Endothelial cell of umbilical vein (primary cell): ENCODE results near the gene TARBP2. TPM values are rescaled to one million over a fixed set of nuclear protein-coding genes. Genes with fewer than 3 reads are reported as not detected.

ENCODE experiments used
- Bru-seq: library from RNA; stranded (reverse); fragments of 400-500 nt; gene quantifications from one replicate; lab custom pipeline; 2021; lab: Mats Ljungman, UMichigan
- BruChase-seq, 2 experiments: library from RNA; stranded (reverse); fragments of 400-500 nt; gene quantifications; one replicate each; lab custom pipeline; 2021; lab: Mats Ljungman, UMichigan
- BruUV-seq: library from RNA; stranded (reverse); fragments of 400-500 nt; replicated peaks from 2 replicates; lab custom pipeline; 2021; lab: Mats Ljungman, UMichigan
- CTCF ChIA-PET: fragments of 300-600, 350-600 bp; sonication (Branson Sonifier 250); formaldehyde crosslinking; loops from one replicate; lab custom pipeline; 2021; ENCODE audit warnings: antibody characterized with exemption, inconsistent platforms; lab: Charles Lee
- POLR2A ChIA-PET: fragments of 300-600, 350-600 bp; sonication (Branson Sonifier 250); formaldehyde crosslinking; loops from one replicate; lab custom pipeline; 2021; ENCODE audit warnings: antibody characterized with exemption, inconsistent platforms; lab: Charles Lee
- DNase-seq: peaks from one replicate; pipeline ENCODE4 v3.0.0-alpha.2; 2011; ENCODE audit warnings: low read depth, low spot score
- FAIRE-seq: peaks from 2 replicates; lab custom pipeline; 2011; peaks lifted over from hg19 to GRCh38; lab: Jason Lieb, UNC
- H2AFZ ChIP-seq: 2 replicates; pipeline ENCODE4 v1.6.0; 2012; ENCODE audit warnings: low read depth, low read length, control low read depth, inconsistent platforms
- H3K27ac ChIP-seq: 2 replicates; pipeline ENCODE4 v1.5.1; 2011; ENCODE audit warnings: low read depth, mild to moderate bottlenecking, control low read depth, low read length, moderate library complexity; ENCODE audit not compliant: insufficient read depth
- H3K27me3 ChIP-seq, 2 experiments: 2 replicates each; pipeline versions ENCODE4 v1.6.0 to v1.6.1; 2011; ENCODE audit warnings: low read length in 2 of 2, mixed read lengths in 1 of 2; ENCODE audit not compliant: control insufficient read depth in 2 of 2, insufficient read depth in 2 of 2
- H3K36me3 ChIP-seq, 2 experiments: 2 replicates in 1 of 2; 3 replicates in 1 of 2; pipeline ENCODE4 v1.5.1; 2011; ENCODE audit warnings: low read length in 2 of 2, mild to moderate bottlenecking in 1 of 2, moderate library complexity in 1 of 2; ENCODE audit not compliant: control insufficient read depth in 2 of 2, insufficient read depth in 2 of 2; ENCODE audit errors: extremely low read depth in 1 of 2
- H3K4me1 ChIP-seq: 3 replicates; pipeline ENCODE4 v1.5.1; 2011; ENCODE audit warnings: mild to moderate bottlenecking, low read length; ENCODE audit not compliant: control insufficient read depth, insufficient read depth; ENCODE audit errors: extremely low read depth
- H3K4me2 ChIP-seq: 2 replicates; pipeline ENCODE4 v1.6.1; 2011; ENCODE audit warnings: low read length, control low read depth, mixed read lengths; ENCODE audit not compliant: insufficient read depth
- H3K4me3 ChIP-seq, 3 experiments: fragments of 200-600 bp in 1 of 3; sonication (generic), shearing (Covaris generic) in 1 of 3; replicated peaks in 1 of 3; 2 replicates each; pipeline ENCODE4 v1.5.1; 2011 to 2016; ENCODE audit warnings: control low read depth in 3 of 3, low read length in 3 of 3, mild to moderate bottlenecking in 2 of 3, inconsistent platforms in 1 of 3, low read depth in 1 of 3, moderate library complexity in 1 of 3; ENCODE audit not compliant: insufficient read depth in 1 of 3
- H3K79me2 ChIP-seq: 2 replicates; pipeline ENCODE4 v1.6.0; 2012; ENCODE audit warnings: low read length, inconsistent platforms; ENCODE audit not compliant: control insufficient read depth, insufficient read depth
- H3K9ac ChIP-seq: replicated peaks from 2 replicates; pipeline ENCODE3; 2011; ENCODE audit warnings: low read length, control low read depth; ENCODE audit not compliant: insufficient read depth; ENCODE audit errors: extremely low read depth
- H3K9me1 ChIP-seq: replicated peaks from 3 replicates; pipeline ENCODE4 v1.6.0; 2011; ENCODE audit warnings: mild to moderate bottlenecking, low read length; ENCODE audit not compliant: control insufficient read depth, insufficient read depth; ENCODE audit errors: extremely low read depth
- H3K9me3 ChIP-seq: replicated peaks from 2 replicates; pipeline ENCODE4 v1.5.1; 2012; ENCODE audit warnings: low read length, inconsistent platforms; ENCODE audit not compliant: control insufficient read depth, insufficient read depth
- H4K20me1 ChIP-seq: replicated peaks from 2 replicates; pipeline ENCODE3; 2011; ENCODE audit warnings: mild to moderate bottlenecking, low read length; ENCODE audit not compliant: control insufficient read depth, insufficient read depth; ENCODE audit errors: extremely low read depth
- EZH2 ChIP-seq: IDR thresholded peaks from 2 replicates; pipeline ENCODE4 v1.6.1; 2012; ENCODE audit warnings: borderline replicate concordance, low read depth, mild to moderate bottlenecking, moderate library complexity, low read length, inconsistent platforms; ENCODE audit not compliant: severe bottlenecking
- FOS ChIP-seq: IDR thresholded peaks from 2 replicates; pipeline ENCODE4 v1.6.1; 2011; ENCODE audit warnings: mild to moderate bottlenecking, low read length, moderate library complexity, borderline replicate concordance; ENCODE audit not compliant: insufficient read depth
- GATA2 ChIP-seq: IDR thresholded peaks from 2 replicates; pipeline ENCODE4 v1.7.0; 2011; ENCODE audit warnings: low read depth, mild to moderate bottlenecking, moderate library complexity, mixed read lengths, low read length; ENCODE audit not compliant: insufficient read length, insufficient read depth
- JUN ChIP-seq: IDR thresholded peaks from 2 replicates; pipeline ENCODE4 v1.6.1; 2011; ENCODE audit warnings: borderline replicate concordance, low read depth; ENCODE audit not compliant: insufficient read length, insufficient read depth
- MYC ChIP-seq: IDR thresholded peaks from one replicate; pipeline ENCODE4 v1.6.1; 2011; ENCODE audit warnings: mild to moderate bottlenecking, low read depth, low read length
- POLR2A ChIP-seq: IDR thresholded peaks from 2 replicates; pipeline ENCODE4 v1.6.1; 2012; ENCODE audit warnings: low read depth, mild to moderate bottlenecking, control low read depth, low read length
- POLR2AphosphoS5 ChIP-seq: IDR thresholded peaks from 2 replicates; pipeline ENCODE4 v1.6.1; 2012; ENCODE audit warnings: low read depth, mild to moderate bottlenecking, control low read depth, low read length, moderate library complexity; ENCODE audit not compliant: insufficient read depth
- dilution Hi-C: fragments of 300-500 bp; cut with MboI; formaldehyde crosslinking; loops from one replicate; pipeline ENCODE4 v1.15.0; 2019; ENCODE audit warnings: low sequenced_read_pairs; ENCODE audit not compliant: extremely low pct_ligation_motif_present
- intact Hi-C: fragments of 100-400 bp; cut with micrococcal nuclease; formaldehyde crosslinking; loops from one replicate; pipeline ENCODE4 v1.10.0; 2022
- long read RNA-seq: library from polyadenylated mRNA; stranded (forward); transcript quantifications from one replicate; pipeline ENCODE4 v2.0.0, GENCODE V29; 2021
- polyA minus RNA-seq, 3 experiments: library from RNA; depleted of rRNA, polyadenylated mRNA; stranded (reverse); fragments of >200 nt; gene quantifications; 1 replicate in 1 of 3; 2 replicates in 2 of 3; pipeline ENCODE4 v1.2.3, GENCODE V29; 2011
- polyA plus RNA-seq, 4 experiments: library from polyadenylated mRNA; depleted of rRNA in 3 of 4; stranded (reverse) in 3 of 4; unstranded in 1 of 4; fragments of >200 nt; gene quantifications; 2 replicates each; pipeline versions ENCODE4 v1.2.1 to v1.2.3, GENCODE V29; 2011 to 2012; ENCODE audit warnings: missing spikeins in 1 of 4
- total RNA-seq: library from RNA; stranded (reverse); gene quantifications from 2 replicates; pipeline ENCODE4 v1.2.3, GENCODE V29; 2021
- TF ChIP-seq, protein P1 (sequence below): IDR thresholded peaks from 2 replicates; pipeline ENCODE4 v1.6.1; 2011; ENCODE audit not compliant: insufficient read depth, insufficient read length
- TF ChIP-seq, protein P2 (sequence below), 2 donors: IDR thresholded peaks; 1 replicate in 1 of 2; 2 replicates in 1 of 2; pipeline ENCODE4 v1.5.1; 2011; ENCODE audit warnings: low read length in 2 of 2, mild to moderate bottlenecking in 2 of 2, moderate library complexity in 2 of 2, control low read depth in 1 of 2, inconsistent platforms in 1 of 2, low read depth in 1 of 2; ENCODE audit not compliant: insufficient read depth in 1 of 2; ENCODE audit errors: extremely low read depth in 1 of 2

TARBP2 gene, protein sequence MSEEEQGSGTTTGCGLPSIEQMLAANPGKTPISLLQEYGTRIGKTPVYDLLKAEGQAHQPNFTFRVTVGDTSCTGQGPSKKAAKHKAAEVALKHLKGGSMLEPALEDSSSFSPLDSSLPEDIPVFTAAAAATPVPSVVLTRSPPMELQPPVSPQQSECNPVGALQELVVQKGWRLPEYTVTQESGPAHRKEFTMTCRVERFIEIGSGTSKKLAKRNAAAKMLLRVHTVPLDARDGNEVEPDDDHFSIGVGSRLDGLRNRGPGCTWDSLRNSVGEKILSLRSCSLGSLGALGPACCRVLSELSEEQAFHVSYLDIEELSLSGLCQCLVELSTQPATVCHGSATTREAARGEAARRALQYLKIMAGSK
- total RNA-seq (53.8 and 57.2 TPM in 2 replicates), polyA plus RNA-seq (82.8 and 92.1 TPM in 2 replicates), polyA minus RNA-seq (37.3 and 38.8 TPM in 2 replicates), Bru-seq, nascent RNA (percentile 63 among the genes with signal in this experiment), BruChase-seq, experiment 1, labeled RNA remaining after a 6-hour chase (percentile 80 among the genes with signal in this experiment), BruChase-seq, experiment 2, labeled RNA remaining after a 2-hour chase (percentile 69 among the genes with signal in this experiment)
- polyA plus RNA-seq (2011; cell fraction: cytosol; rRNA removed) = 57.3 and 67.6 TPM in 2 replicates
- polyA plus RNA-seq (2011; cell fraction: nucleus; rRNA removed) = 223 and 226 TPM in 2 replicates
- 35.3 and 37.5 TPM in 2 replicates for polyA plus RNA-seq (2012)
- 27.0 TPM for polyA minus RNA-seq (2011; cell fraction: cytosol; rRNA and poly(A)+ RNA removed)
- polyA minus RNA-seq (2011; cell fraction: nucleus; rRNA and poly(A)+ RNA removed) = 35.5 and 39.8 TPM in 2 replicates
- long read RNA-seq, transcript TARBP2-202 (9 exons, 1,402 nt) = minor isoform, 6 of 141 reads
- long read RNA-seq, transcript TARBP2-201 (9 exons, 1,867 nt) = major isoform, 43 of 141 reads
- long read RNA-seq, partial matches to known transcripts = 39 of 141 reads
- long read RNA-seq, other reads (novel, unspliced or antisense) = 50 of 141 reads

DNA sequence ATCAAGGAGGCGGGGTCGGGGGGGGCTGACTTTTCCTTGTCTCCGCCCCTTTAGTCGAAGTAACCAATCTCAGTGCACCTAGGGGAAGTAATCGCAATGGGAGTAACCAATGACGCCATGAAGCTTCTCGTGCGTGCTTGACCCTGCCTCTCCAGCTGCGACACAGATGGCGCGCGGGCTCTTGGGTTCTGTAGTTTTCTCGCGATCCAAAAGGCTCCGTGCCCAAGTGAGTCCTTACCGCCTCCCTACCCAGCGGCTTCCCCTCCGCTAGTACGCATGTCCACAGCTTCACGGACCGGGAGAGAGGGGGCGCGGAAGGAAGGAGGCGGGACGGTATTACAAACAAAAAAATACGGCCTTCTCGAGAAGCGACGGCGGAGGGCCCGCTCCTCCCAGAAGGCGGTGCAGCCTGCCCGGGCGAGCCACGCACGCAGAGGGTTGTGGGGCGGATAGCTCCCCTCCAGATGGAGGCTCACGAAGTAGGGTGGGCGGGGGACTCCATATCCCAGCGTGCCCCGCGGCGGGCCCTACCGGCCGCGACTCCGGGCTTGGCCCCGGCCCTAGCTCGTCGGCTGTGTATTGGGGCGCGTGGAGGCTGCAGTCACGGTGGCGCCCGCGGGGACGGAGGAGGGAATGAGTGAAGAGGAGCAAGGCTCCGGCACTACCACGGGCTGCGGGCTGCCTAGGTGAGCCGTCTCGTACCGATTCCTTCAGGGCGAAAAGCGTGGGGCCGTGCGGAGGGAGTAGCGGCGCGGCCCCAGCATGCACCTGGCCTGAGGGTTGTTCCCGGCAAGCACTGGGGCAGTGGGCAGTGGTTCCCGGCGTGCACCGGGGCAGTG is at the start of gene TARBP2:
TSS of gene TARBP2 (plus strand) at position 508 of the 839 bp plus-strand sequence. CDS start at position 634, 126 bp downstream.
- Histone ChIP-seq H3K9me1 (no peaks in the 10 kb centered on the region), H3K9me3 (no peaks in the 10 kb centered on the region), H4K20me1 (no peaks in the 10 kb centered on the region), H3K4me2 (peak within 1 kb of the TSS; percentile 74), H3K79me2 (peaks cover 15% of the 10 kb centered on the region), H2AFZ (peak within 1 kb of the TSS; percentile 60), H3K27me3 (no peaks in the 10 kb centered on the region), H3K27ac (peak within 1 kb of the TSS; percentile 52), H3K4me1 (peaks cover 32% of the 10 kb centered on the region), H3K4me3 (peak within 1 kb of the TSS; percentile 2 to 54 (median 49)), H3K36me3 (peaks cover 0 to 17% of the 10 kb centered on the region in 2 experiments), H3K9ac (peak within 1 kb of the TSS; percentile 64)
- BruUV-seq = no TSS peak
- intact Hi-C loops (loop anchor here (1.0 to 5.0 kb wide), 5 partner anchors 8 to 279 kb away; partner anchors contain the start of genes AAAS, ATP5MC2 and PCBP2), dilution Hi-C loops (no loop called here)
- ChIA-PET CTCF (interaction anchor here (0.6 to 2.5 kb wide), 10 partner anchors 8 to 206 kb away, joined by 3 to 12 read pairs (median 4); partner anchors contain the start of genes AAAS and PFDN5), POLR2A (interaction anchor here (0.7 to 1.6 kb wide), 11 partner anchors 12 to 790 kb away, joined by 3 to 8 read pairs (median 3); partner anchors contain the start of genes PFDN5, PRR13 and SP1)
- TF ChIP-seq MYC = no peak
- no peak for TF ChIP-seq GATA2
- TF ChIP-seq EZH2 = no peak
- TF ChIP-seq POLR2AphosphoS5 = peak; percentile 91
- no peak for TF ChIP-seq JUN
- TF ChIP-seq, protein P1, sequence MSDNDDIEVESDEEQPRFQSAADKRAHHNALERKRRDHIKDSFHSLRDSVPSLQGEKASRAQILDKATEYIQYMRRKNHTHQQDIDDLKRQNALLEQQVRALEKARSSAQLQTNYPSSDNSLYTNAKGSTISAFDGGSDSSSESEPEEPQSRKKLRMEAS = peak; percentile 2
- TF ChIP-seq POLR2A = peak; percentile 82
- TF ChIP-seq FOS = no peak
- TF ChIP-seq, protein P2, sequence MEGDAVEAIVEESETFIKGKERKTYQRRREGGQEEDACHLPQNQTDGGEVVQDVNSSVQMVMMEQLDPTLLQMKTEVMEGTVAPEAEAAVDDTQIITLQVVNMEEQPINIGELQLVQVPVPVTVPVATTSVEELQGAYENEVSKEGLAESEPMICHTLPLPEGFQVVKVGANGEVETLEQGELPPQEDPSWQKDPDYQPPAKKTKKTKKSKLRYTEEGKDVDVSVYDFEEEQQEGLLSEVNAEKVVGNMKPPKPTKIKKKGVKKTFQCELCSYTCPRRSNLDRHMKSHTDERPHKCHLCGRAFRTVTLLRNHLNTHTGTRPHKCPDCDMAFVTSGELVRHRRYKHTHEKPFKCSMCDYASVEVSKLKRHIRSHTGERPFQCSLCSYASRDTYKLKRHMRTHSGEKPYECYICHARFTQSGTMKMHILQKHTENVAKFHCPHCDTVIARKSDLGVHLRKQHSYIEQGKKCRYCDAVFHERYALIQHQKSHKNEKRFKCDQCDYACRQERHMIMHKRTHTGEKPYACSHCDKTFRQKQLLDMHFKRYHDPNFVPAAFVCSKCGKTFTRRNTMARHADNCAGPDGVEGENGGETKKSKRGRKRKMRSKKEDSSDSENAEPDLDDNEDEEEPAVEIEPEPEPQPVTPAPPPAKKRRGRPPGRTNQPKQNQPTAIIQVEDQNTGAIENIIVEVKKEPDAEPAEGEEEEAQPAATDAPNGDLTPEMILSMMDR (IDR thresholded peaks at IDR 0.05; ENCODE audit: extremely low read depth in 1 of 2, insufficient read depth in 1 of 2, low read depth in 1 of 2, low read length in 2 of 2) = no peak
- DNase-seq = peak; percentile 100
- FAIRE-seq = peak; percentile 100
